ENCODE measurements around the gene ASAH2. TPM values are rescaled to one million over a fixed set of nuclear protein-coding genes. Genes with fewer than 3 reads are reported as not detected.

Gene ASAH2
- total and polyA plus RNA-seq, 2 of the 13 experiments (the other 11 are each of a cell fraction or from before 2014, with no cell fraction given) = 16.0 to 17.9 TPM

DNA sequence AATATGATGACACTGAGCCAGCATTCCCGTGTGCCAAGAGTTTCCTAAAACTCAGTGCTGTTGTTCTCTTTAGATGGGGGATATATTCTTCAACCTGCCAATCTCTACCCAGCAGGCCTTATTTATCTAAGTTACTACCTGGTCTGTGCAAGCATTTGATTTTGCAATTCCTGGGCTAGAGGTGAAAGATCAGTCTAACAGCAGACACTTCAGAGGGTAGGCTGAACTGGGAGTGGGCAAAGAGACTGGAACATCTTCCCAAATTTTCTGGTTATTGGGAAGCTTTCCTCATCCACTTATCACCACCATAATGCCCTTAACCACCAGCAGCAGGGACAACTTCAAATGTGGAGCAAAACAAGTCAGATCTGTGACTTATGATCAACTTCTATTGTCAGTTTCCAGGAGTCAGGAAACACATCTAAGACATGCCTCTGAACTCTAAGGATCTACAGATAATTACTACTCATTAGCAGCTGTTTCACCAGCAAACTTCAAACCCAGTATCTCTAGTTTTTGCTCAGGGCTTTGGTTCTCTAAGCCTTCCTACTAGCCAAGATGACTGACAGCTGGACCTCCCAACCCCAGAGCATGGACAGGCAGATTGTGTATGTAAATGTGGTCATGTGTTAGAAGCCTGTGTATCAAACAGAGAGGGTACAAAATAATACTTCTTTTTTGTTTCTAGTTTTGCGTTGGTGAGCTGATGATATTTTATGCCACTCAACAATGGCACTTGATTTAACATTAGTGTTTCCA lies 1.0 kb downstream of the ASAH2 start (continued):
- TF ChIP-seq, protein P1, sequence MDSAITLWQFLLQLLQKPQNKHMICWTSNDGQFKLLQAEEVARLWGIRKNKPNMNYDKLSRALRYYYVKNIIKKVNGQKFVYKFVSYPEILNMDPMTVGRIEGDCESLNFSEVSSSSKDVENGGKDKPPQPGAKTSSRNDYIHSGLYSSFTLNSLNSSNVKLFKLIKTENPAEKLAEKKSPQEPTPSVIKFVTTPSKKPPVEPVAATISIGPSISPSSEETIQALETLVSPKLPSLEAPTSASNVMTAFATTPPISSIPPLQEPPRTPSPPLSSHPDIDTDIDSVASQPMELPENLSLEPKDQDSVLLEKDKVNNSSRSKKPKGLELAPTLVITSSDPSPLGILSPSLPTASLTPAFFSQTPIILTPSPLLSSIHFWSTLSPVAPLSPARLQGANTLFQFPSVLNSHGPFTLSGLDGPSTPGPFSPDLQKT (CRISPR knock-in tag; IDR thresholded peaks at IDR 0.05; ENCODE audit: borderline replicate concordance) = no peak
- TF ChIP-seq, protein P2, sequence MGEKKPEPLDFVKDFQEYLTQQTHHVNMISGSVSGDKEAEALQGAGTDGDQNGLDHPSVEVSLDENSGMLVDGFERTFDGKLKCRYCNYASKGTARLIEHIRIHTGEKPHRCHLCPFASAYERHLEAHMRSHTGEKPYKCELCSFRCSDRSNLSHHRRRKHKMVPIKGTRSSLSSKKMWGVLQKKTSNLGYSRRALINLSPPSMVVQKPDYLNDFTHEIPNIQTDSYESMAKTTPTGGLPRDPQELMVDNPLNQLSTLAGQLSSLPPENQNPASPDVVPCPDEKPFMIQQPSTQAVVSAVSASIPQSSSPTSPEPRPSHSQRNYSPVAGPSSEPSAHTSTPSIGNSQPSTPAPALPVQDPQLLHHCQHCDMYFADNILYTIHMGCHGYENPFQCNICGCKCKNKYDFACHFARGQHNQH (CRISPR knock-in tag; IDR thresholded peaks at IDR 0.05) = no peak
- TF ChIP-seq AGO2 (optimal IDR thresholded peaks at IDR 0.05; ENCODE audit: low read depth, low read length) = no peak
- TF ChIP-seq GATAD2A (CRISPR knock-in tag; IDR thresholded peaks at IDR 0.05) = peak; percentile 72
- TF ChIP-seq POGZ (CRISPR knock-in tag; IDR thresholded peaks at IDR 0.05) = peak; percentile 31
- TF ChIP-seq ARNTL (CRISPR knock-in tag; IDR thresholded peaks at IDR 0.05) = no peak
- TF ChIP-seq ZSCAN22 (CRISPR knock-in tag; IDR thresholded peaks at IDR 0.05) = no peak
- peak; percentile 78 for TF ChIP-seq PHF21A (CRISPR knock-in tag; IDR thresholded peaks at IDR 0.05)
- TF ChIP-seq PTBP1 (IDR thresholded peaks at IDR 0.05; ENCODE audit: low read depth, low read length, poor library complexity, severe bottlenecking) = no peak
- TF ChIP-seq TBL1XR1 (IDR thresholded peaks at IDR 0.05; ENCODE audit: borderline replicate concordance, low read length, partially characterized antibody) = no peak
- TF ChIP-seq NCOA5 (CRISPR knock-in tag; IDR thresholded peaks at IDR 0.05) = no peak
- TF ChIP-seq, protein P3, sequence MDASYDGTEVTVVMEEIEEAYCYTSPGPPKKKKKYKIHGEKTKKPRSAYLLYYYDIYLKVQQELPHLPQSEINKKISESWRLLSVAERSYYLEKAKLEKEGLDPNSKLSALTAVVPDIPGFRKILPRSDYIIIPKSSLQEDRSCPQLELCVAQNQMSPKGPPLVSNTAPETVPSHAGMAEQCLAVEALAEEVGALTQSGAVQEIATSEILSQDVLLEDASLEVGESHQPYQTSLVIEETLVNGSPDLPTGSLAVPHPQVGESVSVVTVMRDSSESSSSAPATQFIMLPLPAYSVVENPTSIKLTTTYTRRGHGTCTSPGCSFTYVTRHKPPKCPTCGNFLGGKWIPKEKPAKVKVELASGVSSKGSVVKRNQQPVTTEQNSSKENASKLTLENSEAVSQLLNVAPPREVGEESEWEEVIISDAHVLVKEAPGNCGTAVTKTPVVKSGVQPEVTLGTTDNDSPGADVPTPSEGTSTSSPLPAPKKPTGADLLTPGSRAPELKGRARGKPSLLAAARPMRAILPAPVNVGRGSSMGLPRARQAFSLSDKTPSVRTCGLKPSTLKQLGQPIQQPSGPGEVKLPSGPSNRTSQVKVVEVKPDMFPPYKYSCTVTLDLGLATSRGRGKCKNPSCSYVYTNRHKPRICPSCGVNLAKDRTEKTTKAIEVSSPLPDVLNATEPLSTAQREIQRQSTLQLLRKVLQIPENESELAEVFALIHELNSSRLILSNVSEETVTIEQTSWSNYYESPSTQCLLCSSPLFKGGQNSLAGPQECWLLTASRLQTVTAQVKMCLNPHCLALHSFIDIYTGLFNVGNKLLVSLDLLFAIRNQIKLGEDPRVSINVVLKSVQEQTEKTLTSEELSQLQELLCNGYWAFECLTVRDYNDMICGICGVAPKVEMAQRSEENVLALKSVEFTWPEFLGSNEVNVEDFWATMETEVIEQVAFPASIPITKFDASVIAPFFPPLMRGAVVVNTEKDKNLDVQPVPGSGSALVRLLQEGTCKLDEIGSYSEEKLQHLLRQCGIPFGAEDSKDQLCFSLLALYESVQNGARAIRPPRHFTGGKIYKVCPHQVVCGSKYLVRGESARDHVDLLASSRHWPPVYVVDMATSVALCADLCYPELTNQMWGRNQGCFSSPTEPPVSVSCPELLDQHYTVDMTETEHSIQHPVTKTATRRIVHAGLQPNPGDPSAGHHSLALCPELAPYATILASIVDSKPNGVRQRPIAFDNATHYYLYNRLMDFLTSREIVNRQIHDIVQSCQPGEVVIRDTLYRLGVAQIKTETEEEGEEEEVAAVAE (CRISPR knock-in tag; IDR thresholded peaks at IDR 0.05; ENCODE audit: borderline replicate concordance) = no peak
- TF ChIP-seq, protein P4, sequence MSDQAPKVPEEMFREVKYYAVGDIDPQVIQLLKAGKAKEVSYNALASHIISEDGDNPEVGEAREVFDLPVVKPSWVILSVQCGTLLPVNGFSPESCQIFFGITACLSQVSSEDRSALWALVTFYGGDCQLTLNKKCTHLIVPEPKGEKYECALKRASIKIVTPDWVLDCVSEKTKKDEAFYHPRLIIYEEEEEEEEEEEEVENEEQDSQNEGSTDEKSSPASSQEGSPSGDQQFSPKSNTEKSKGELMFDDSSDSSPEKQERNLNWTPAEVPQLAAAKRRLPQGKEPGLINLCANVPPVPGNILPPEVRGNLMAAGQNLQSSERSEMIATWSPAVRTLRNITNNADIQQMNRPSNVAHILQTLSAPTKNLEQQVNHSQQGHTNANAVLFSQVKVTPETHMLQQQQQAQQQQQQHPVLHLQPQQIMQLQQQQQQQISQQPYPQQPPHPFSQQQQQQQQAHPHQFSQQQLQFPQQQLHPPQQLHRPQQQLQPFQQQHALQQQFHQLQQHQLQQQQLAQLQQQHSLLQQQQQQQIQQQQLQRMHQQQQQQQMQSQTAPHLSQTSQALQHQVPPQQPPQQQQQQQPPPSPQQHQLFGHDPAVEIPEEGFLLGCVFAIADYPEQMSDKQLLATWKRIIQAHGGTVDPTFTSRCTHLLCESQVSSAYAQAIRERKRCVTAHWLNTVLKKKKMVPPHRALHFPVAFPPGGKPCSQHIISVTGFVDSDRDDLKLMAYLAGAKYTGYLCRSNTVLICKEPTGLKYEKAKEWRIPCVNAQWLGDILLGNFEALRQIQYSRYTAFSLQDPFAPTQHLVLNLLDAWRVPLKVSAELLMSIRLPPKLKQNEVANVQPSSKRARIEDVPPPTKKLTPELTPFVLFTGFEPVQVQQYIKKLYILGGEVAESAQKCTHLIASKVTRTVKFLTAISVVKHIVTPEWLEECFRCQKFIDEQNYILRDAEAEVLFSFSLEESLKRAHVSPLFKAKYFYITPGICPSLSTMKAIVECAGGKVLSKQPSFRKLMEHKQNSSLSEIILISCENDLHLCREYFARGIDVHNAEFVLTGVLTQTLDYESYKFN (CRISPR knock-in tag; conservative IDR thresholded peaks at IDR 0.05) = peak; percentile 83
- TF ChIP-seq, protein P5, sequence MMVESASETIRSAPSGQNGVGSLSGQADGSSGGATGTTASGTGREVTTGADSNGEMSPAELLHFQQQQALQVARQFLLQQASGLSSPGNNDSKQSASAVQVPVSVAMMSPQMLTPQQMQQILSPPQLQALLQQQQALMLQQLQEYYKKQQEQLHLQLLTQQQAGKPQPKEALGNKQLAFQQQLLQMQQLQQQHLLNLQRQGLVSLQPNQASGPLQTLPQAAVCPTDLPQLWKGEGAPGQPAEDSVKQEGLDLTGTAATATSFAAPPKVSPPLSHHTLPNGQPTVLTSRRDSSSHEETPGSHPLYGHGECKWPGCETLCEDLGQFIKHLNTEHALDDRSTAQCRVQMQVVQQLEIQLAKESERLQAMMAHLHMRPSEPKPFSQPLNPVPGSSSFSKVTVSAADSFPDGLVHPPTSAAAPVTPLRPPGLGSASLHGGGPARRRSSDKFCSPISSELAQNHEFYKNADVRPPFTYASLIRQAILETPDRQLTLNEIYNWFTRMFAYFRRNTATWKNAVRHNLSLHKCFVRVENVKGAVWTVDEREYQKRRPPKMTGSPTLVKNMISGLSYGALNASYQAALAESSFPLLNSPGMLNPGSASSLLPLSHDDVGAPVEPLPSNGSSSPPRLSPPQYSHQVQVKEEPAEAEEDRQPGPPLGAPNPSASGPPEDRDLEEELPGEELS (CRISPR knock-in tag; IDR thresholded peaks at IDR 0.05) = peak; percentile 76
- no peak for TF ChIP-seq FOXK1 (CRISPR knock-in tag; IDR thresholded peaks at IDR 0.05; ENCODE audit: borderline replicate concordance, low read depth)
- TF ChIP-seq ZNF510 (CRISPR knock-in tag; IDR thresholded peaks at IDR 0.05; ENCODE audit: low read depth) = no peak

Data from HepG2 (cell line).